OCI-M2 (cell line): ENCODE results near the gene PLEKHA7.

Source experiments
- DNase-seq: peaks from one replicate; lab custom pipeline; 2025; ENCODE audit not compliant: unreplicated experiment; lab: John Stamatoyannopoulos, UW

PLEKHA7 gene

DNA sequence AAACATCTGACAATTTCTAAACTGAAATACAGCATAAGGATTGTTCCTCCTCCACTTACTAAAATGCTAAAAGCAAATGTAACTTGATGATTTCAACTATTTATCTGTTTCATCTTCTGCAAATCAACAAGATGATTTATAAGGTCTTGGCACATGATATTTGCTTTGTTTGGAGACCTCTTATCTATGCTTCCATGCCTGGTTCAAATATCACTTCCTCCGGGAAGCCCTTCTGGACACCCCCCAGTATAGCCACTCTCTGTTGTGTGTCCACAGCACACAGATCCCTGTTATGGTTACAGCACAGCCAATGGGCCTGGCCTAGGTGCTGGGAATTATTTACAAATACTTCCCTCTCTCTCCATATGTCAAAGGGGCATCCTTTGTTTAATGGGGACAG, 160.9 kb downstream of the PLEKHA7 start:
- no peak for DNase-seq

DNA sequence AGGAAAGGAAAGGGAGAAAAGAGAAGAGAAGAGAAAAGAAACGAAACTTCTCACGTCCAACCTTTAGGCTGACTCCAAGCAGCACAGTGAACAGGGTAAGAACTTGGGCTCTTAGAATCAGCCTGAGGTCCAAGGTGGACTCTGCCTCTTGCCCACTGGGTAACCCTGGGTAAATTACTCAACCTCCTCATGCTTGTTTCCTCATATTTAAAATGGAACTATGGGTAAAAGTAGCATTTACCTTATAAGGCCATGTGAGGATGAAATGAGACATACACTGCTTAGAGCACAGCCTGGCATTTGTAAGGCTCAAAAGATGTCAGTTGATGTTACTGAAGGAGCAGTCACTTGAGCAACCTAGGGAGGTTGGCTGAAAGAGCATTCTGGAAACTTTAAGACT, 167.9 kb downstream of the PLEKHA7 start:
- no peak for DNase-seq

DNA sequence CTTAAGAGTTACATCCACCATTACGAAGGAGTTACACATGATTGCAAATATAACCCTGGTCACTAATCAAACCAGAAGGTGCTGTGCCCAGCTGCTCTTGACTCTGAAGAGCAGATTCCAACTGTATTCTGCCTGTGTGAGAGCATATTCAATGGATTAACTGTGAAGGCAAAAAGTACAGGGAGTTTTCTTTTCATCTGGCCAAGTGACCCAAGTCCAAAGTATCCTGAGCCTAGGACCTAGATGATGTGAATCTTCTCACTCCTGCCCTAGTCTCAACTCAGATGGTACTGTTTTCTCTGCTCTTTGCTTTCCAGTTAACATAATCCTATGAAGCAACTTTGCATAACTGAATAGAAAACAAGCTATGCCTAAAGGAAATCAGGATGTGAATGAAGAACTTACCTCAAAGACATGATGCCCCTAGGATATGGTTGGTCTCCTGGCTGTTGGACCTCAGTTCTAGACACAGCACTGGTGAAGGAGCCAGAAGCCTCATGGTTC, 169.9 kb downstream of the PLEKHA7 start:
- no peak for DNase-seq

DNA sequence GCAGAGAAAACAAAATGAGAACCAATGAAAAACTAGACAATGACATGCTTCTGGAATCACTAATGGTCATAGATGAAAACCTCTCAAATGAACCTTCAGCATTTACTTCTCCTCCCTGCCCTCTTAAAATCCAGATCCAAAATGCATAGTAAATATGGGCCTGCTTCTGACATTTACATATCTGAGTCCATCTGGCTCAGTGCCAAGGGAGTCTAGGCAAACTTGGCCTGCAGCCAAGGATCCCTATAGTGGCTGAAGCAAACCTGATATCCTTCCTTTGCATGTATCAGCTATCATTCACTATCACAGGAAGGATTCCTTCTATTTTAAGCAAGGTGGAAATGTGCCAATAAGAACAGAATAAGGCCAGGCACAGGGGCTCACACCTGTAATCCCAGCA, 170.9 kb downstream of the PLEKHA7 start:
- no peak for DNase-seq

DNA sequence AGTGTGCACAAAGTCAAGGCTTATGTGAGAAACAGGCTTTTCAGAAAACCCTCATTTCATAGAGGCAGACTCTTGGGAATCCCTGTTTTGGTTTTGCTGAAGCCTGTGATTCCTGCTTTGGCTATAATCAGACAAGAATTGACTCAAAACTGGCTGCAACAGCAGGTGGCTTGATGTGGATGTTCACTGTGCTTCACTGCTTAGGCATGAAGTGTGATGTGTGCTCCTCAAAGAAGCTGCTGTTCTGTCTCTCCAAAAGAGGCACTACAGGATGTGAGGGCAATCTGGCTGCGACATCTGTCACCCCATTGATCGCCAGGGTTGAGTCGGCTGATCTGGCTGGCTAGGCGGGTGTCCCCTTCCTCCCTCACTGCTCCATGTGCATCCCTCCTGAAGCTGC, 172.2 kb downstream of the PLEKHA7 start:
- DNase-seq = no peak

DNA sequence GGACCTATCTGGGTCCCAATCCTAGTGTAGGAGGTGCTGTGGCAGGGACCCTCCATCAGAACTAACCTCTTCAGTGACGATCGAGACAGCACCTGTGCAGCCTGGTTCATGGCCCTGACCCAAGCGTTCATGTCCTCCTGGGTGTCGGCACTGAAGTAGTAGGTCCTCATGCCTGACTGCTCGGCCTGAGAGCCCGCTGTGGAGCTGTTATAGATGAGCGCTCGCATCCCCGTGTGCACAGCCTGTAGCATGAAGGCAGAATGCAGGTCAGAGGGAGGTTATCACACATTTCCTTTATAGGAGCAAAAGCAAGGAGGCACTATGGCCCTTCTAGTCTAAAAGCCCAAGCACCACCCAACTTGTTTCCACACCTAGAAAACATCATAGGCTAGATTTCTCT, 172.7 kb downstream of the PLEKHA7 start:
- DNase-seq = no peak

DNA sequence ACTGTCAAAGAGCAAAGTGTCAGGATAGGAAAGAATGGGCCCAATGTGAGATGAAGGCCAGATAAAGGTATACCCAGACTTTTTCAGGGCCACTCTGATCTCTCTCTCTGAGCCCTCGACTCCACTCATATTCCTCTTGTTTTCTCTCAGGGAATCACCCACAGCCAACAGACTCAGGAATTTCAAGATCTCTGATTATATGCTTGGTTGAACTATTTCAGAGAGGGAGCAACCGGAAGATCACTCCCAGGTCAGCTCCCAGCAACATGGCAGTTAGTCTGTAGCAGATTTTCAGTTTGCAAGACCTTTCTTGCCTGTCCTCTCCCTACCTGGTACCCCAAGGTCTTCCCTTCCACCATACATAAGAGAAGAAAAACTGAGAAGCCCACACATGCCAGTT, 173.3 kb downstream of the PLEKHA7 start:
- no peak for DNase-seq

DNA sequence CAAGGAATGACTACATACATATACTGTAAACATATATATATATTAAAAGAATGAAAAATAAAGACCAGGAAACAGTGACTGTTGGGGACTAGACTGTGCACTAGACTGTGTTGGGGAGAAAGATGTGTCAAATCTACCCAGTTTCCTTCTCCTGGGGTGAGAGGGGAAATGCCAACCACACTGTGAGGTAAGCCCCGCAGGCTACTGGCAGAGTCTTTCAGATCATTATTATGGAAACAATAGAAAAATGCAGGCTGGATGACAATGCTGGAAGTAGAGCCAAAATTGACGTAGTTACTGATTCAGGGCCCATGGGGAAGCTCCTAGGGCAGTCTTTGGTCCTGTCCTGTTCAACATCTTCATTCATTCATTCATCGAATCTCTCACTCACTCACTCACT, 174.4 kb downstream of the PLEKHA7 start:
- no peak for DNase-seq

DNA sequence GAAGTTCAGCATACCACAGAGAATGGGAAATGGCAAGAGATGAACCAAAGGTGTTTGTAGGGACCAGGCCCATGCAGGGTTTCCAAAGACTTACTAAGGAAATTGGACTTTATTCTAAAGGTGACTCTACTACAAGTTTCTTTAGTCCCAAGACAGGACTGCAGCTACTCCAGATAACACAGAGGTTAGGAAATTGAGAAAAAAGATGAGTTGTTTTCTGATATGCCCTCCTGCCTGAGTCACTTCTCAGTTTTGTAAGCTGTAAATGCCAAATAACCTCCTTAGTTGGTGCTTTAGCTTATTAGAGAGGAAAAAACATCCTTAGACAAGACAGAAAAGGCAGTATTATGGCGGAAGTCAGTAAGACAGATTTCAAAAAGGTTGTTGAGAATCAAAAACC, 179.8 kb downstream of the PLEKHA7 start:
- DNase-seq = no peak

DNA sequence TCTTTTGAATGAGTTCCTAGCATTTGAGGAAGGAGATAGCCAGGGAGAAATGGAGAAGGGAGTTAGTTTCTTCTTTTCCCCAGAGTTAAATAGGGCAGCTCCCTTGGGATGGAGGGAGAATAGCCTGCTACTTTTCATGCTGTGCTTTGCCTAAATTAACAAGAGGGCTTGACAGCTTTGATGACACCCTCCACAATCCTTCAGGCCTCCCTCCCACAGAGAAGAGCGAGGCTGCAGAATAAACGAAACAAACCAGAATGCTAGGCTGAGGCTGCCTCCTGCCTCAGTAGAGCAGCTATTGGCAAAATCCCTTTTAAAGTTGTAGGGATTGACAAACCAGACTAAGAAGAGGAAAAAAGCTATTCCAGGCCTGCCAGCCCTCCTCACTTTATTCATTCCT, 181.2 kb downstream of the PLEKHA7 start:
- DNase-seq = no peak

DNA sequence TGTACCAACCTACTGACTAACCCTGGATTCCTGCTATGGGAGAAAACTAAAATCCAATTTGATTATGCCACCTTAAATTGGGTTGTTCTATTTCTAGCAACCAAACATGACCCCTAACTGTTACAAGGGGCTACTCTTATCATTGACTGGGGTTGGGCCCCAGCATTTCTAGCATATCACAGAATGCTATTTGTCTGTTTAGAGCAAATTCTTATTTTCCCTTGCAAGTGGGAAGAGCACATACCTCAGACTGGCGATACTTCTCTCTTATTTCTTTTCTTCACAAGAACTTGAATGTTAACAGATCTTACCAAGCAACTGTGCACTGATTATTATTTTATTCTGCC, 182.0 kb downstream of the PLEKHA7 start:
- no peak for DNase-seq

DNA sequence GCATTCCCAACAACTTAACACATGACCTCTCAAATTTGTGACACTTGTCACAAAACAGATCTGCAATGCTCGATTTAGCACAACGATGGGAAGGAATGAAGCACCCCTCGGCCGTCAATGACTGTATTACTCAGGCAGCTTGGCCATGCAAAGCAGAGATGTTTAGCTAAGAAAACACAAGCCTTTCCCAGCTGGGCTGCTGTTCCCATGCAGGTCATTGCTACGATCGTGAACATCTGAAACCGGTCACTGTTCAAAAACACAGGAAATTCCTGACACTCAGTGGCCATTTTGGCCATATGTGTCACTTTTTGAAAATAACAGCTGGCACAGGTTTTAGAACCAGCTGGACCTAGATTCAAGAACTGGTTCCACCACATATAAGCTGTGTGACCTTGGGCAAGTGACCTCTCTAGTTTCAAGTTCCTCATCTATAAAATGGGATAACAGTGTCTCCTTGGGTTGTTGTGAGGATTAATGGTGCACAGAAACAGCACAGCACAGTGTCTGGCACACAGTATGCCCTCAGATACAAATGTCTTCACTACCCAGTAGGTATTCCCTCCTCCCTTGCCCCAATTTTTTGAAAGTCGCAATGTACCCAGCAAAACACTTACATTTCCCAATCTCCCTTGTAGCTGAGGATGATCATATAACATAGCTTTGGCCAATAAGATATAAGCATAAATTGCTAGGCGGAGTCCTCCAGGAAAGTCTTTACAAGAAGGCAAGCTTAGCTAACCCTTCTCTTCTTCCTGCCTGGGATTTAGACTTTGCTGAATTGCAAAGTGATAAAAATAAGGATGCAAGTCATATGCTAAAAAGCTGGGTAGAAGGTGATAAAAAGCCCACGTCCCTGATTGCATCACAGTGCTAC, 182.7 kb downstream of the PLEKHA7 start:
- no peak for DNase-seq

DNA sequence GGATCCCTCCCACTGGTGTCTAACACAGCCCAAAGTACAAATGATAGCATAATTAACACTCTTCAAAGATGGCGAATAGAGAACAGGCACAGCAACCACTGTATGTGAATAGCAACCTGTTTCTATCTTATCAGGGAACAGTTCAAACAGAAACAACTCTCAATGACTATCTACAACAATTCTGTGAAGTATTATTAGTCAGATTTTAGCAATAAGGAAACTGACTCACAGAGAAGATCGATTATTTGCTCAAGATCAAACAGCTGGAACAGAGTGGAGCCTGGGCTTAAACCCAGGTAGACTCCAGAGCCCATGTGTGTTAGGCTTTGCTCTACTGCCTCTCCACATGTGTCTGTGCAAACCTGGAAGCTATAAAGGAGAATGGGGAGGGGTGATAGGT, 187.1 kb downstream of the PLEKHA7 start:
- no peak for DNase-seq

DNA sequence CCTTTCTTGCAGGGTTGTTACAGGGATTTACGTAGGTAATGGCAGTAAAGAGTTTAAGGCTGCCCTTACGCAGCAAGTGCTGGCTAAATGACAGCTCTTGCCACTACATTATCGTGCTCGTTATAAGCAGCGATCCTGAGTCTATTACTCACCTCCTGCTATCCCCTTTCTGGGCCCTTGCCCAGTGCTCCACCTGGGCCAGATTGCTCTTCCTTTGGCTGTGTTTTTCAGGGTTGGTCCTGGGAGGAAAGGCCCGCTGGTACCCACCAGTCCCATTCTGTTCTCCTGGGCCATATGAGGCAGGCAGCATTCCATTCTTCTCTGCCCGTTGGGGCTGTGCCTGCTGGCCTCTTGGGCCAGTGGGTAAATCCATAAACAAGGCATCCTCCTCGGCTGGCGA, 188.2 kb downstream of the PLEKHA7 start:
- DNase-seq = no peak

DNA sequence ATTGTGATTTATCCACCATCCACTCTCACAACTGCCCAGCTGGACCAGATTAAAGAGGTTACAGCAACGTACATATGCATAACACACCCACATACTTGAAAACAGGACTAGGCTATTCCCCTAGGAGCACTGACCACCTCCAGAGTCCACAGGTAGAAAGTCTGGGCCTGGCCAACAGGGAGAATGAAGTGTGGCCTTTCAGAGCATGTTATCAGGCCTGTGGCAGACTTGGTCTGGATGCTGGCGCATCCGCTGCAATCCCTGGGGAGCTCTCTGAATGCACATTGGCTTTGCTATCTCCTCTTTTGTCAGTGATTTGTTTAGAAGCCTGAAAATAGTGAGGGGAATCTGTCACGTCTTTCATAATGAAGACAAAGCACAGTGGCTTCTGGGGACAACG, 189.1 kb downstream of the PLEKHA7 start:
- no peak for DNase-seq

DNA sequence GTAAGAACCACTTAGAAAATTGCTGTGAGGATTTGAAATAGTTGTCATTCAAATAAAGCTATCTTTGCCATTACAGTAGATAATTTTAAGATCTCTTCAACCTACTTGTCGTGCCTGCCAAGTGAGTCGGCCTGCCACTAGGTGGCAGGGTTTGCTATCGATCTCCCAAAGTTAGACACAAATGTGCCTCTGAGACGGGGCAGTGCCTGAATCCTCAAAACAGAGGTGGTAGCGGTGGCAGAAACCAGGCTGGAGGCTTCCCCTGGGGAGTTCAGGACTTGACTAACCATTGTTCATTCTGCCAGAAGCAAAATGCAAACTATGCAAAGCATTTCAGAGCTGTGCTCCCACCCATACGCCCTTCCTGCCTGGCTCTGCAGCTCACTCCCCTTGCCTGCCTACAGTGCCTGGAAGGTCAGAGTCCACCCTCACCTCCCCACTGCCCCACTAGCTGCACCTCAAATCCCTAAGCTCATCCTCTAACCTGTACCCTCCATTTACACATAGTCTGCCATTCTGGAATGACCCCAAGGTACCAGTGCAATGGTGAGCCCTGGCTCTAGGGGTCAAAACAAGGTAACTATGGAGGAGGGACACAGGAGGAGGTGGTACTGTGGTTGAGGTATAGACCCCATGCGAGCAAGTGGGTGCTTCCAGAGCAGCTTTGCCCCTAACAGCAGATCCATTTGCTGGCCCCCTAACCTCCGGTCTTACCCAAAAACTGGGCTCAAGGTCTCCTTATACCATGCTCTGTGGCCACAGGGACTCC, 193.7 kb downstream of the PLEKHA7 start:
- DNase-seq = no peak

DNA sequence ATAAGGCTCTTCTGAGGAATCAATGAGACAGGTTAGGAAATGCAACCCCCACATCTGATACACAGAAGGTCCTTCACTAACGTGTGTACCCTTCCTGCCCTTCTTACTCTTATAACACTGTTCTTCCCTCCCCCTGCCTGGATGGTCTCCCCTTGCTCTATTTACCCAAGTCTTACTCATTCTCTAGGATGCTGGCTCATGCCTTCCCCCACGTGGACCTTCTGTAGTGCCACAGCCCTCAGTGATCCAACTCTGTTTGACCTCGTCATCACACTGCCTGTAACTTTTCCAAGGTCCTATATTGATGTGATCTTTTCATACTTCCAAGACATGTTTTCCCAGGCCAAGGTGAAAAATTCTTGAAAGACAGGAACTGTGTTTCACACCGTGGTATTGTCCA, 195.9 kb downstream of the PLEKHA7 start:
- DNase-seq = no peak

DNA sequence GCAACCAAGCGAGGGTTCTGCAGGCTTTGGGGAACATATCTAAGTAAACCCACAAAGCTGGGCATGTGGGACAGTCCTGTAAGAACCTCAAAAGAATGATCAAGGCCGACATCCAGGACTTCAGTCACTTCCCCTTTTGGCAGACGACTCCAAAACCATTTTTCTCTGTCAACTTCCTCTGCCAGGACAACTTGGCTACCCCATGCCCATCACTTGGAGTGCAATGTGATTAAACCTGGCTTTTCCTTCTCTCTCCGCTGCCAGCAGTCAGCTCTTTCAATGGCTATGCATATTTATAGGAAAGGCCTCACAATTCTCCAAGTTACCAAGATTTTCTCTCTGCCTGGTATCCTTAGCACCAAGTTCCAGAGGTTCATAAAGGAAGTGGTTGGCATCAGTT, 196.9 kb downstream of the PLEKHA7 start:
- no peak for DNase-seq

DNA sequence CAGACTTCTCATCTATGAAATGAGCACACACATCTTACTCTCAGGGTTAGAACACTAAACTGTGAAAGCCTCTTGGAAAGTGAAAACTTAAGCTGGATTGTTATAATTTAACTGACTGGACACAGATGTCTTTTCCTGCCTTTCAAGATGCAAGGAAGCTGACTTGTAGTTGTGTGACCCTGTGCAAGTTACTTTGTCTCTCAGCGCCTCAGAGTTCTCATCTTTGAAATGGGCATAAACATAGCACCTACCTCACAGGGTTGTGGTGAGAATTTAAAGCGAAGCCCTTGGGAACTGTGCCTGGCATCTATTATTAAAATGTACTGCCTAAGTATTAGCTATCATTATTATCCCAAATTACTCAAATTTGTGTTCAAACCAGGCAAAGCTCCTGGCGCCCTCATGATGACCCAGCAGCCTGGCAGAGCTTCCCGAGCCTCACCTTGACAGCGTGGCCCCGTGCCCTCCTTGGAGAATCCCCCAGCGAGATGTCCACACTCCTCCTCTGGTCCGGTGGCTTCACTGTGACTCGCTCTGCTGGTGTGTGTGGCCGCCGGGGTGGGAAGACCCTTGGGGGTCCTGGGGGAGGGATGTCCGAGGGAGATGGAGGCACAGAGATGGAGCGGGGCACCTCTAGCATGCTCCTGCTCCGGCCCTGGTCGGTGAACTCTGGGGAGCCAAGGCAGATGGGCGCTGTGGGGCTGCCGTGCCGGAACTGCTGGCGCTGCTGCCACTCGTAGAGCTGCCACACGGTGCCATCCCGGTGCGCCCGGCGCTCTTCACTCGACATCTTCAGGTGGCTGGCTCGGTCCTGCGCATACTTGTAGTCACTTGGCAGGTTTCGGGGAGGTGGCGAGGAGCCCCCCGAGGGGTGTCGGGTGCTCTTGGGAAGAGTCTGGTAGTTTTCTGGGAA, 197.6 kb downstream of the PLEKHA7 start:
- no peak for DNase-seq

DNA sequence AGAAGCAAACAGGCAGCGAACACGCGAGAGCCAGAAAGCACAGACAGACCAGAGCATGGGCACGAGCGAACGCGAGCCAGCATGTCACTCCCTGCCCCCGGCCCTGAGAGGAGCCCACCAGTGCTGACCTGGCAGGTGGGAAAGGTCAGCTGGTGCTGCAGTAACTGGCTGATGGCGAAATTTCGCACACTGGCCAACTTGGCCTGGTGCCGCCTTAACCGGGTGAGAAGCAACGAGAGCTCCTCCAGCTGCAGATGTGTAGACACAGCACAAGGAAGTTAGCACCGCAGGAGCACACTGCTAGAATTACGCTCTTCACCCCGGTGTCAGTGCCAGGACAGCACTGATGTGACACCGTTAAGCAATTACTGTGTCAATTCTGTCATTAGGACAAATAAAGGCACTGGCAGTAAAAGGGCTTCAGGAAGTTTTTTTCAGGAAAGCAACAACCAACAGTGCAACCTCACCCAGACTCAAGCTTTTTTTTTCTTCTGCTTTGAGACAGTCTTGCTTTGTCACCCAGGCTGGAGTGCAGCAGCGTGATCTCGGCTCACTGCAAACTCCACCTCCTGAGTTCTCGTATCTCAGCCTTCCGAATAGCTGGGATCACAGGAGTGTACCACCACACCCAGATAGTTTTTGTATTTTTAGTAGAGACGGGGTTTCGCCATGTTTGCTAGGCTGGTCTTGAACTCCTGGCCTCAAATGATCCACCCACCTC, 199.0 kb downstream of the PLEKHA7 start:
- DNase-seq = no peak
